HK-2 (cell line): Measurements from ENCODE around the gene WNT5A.
A peak's percentile ranks its signal among the peaks of the same experiment; 100 is the strongest.
"Not testable (repeated sequence)": the region's sequence is repeated elsewhere in the genome, so short reads cannot be mapped to it uniquely, and the experiment has no call there.

Experiments used
- DNase-seq: peaks from one replicate; pipeline ENCODE4 v3.0.0-alpha.2; 2018; ENCODE audit not compliant: unreplicated experiment

WNT5A gene

GRCh38 chr3:55505776-55506175 is 18.7 kb upstream of the WNT5A start:
- no peak for DNase-seq

- not testable (repeated sequence) for DNase-seq
These were observed 18.0 kb upstream of the WNT5A start for GRCh38 chr3:55505102-55505501.

- DNase-seq = no peak
These were observed 14.8 kb upstream of the WNT5A start for GRCh38 chr3:55501905-55502304.

- no peak for DNase-seq
These were observed 13.6 kb upstream of the WNT5A start for GRCh38 chr3:55500555-55501330.

- no peak for DNase-seq
These were observed 11.4 kb upstream of the WNT5A start for GRCh38 chr3:55498520-55498919.

GRCh38 chr3:55497250-55497649 is 10.1 kb upstream of the WNT5A start:
- DNase-seq = no peak

GRCh38 chr3:55494976-55495375 is 7.9 kb upstream of the WNT5A start:
- DNase-seq = no peak

- DNase-seq = no peak
These were observed 5.9 kb upstream of the WNT5A start for GRCh38 chr3:55492976-55493375.

- DNase-seq = no peak
These were observed 4.2 kb upstream of the WNT5A start for GRCh38 chr3:55491296-55491816.

- DNase-seq = no peak
These were observed 3.3 kb upstream of the WNT5A start for GRCh38 chr3:55490276-55490913.

GRCh38 chr3:55489798-55490132 is 2.7 kb upstream of the WNT5A start:
- no peak for DNase-seq

GRCh38 chr3:55488398-55489055 is 1.4 kb upstream of the WNT5A start:
- peak; percentile 45 for DNase-seq

- DNase-seq = peak; percentile 35
These were observed 505 bp upstream of the WNT5A start for GRCh38 chr3:55487381-55488241.

GRCh38 chr3:55486101-55486856 is 827 bp downstream of the WNT5A start:
- peak; percentile 50 for DNase-seq

GRCh38 chr3:55484801-55485791 is 2.0 kb downstream of the WNT5A start:
- peak; percentile 74 for DNase-seq

GRCh38 chr3:55484191-55484689 is 2.9 kb downstream of the WNT5A start:
- DNase-seq = no peak

- no peak for DNase-seq
These were observed 3.7 kb downstream of the WNT5A start for GRCh38 chr3:55483196-55484095.

GRCh38 chr3:55482496-55483195 is 4.5 kb downstream of the WNT5A start:
- no peak for DNase-seq
